H1 (cell line): ENCODE data around the gene TMEM9B. TPM values are rescaled to one million over a fixed set of nuclear protein-coding genes. Genes with fewer than 3 reads are reported as not detected.

Experiments
- BCL11A ChIP-seq, 2 experiments: IDR thresholded peaks; one replicate each; pipeline ENCODE4 v1.6.1; 2011; ENCODE audit warnings: low read depth in 2 of 2, low read length in 2 of 2, mild to moderate bottlenecking in 2 of 2
- CHD7 ChIP-seq: fragments of 300-600 bp; sonication (generic); IDR thresholded peaks from 2 replicates; pipeline ENCODE4 v1.7.1; 2012; ENCODE audit warnings: low read length, moderate library complexity, mild to moderate bottlenecking, inconsistent platforms; ENCODE audit not compliant: insufficient replicate concordance
- CREB1 ChIP-seq: IDR thresholded peaks from 2 replicates; pipeline ENCODE4 v1.6.1; 2012; ENCODE audit warnings: inconsistent platforms
- KDM4A ChIP-seq: IDR thresholded peaks from one replicate; pipeline ENCODE4 v1.7.1; 2012; ENCODE audit warnings: low read depth, mild to moderate bottlenecking, moderate library complexity, low read length, inconsistent platforms; ENCODE audit not compliant: severe bottlenecking
- PHF8 ChIP-seq: fragments of 200-600 bp; sonication (generic); conservative IDR thresholded peaks from 2 replicates; pipeline ENCODE4 v1.7.1; 2012; ENCODE audit warnings: low read depth, mild to moderate bottlenecking, inconsistent platforms, low read length, moderate library complexity
- RXRA ChIP-seq: IDR thresholded peaks from 2 replicates; pipeline ENCODE4 v1.6.1; 2011; ENCODE audit warnings: low read depth, mild to moderate bottlenecking, low read length, moderate library complexity; ENCODE audit not compliant: insufficient read depth
- TCF12 ChIP-seq: IDR thresholded peaks from 2 replicates; pipeline ENCODE4 v1.6.1; 2011; ENCODE audit warnings: low read depth, mild to moderate bottlenecking, low read length
- polyA plus RNA-seq, 7 experiments: library from polyadenylated mRNA; depleted of rRNA in 3 of 7; stranded (reverse) in 5 of 7; unstranded in 2 of 7; fragments of >200 nt in 5 of 7; fragments of 200-250 nt in 2 of 7; gene quantifications; 1 replicate in 5 of 7; 2 replicates in 1 of 7; 4 replicates in 1 of 7; pipeline versions ENCODE4 v1.2.1 to v1.2.3, GENCODE V29; 2011 to 2013; ENCODE audit warnings: missing spikeins in 2 of 7, mixed read lengths in 2 of 7
- total RNA-seq: library from RNA; stranded (reverse); fragmentation: NEBNext Ultra II Directional; extraction: Animal tissue kit (Norgen Biotek cat#: 25700); gene quantifications from 2 replicates; pipeline ENCODE4 v1.2.1, GENCODE V29; 2021

The TMEM9B gene
- total and polyA plus RNA-seq, 2 of the 8 experiments (the other 6 are each of a cell fraction or from before 2014, with no cell fraction given), result 8.3 to 9.4 TPM

- no peak for TF ChIP-seq RXRA
- TF ChIP-seq PHF8, result no peak
- TF ChIP-seq BCL11A (IDR thresholded peaks at IDR 0.05; ENCODE audit: low read depth in 2 of 2, low read length in 2 of 2), result no peak
- TF ChIP-seq CHD7, result no peak
- TF ChIP-seq KDM4A, result no peak
- no peak for TF ChIP-seq CREB1
- TF ChIP-seq TCF12, result no peak
These were observed 37.5 kb upstream of the TMEM9B start (continued) for GRCh38 chr11:9001736-9002135.
